NOMO-1 (cell line): ENCODE measurements around the gene SARS1.

Source experiments
- DNase-seq, 2 experiments: peaks; one replicate each; lab custom pipeline; 2025; ENCODE audit not compliant: unreplicated experiment in 2 of 2; lab: John Stamatoyannopoulos, UW

Gene SARS1

DNA sequence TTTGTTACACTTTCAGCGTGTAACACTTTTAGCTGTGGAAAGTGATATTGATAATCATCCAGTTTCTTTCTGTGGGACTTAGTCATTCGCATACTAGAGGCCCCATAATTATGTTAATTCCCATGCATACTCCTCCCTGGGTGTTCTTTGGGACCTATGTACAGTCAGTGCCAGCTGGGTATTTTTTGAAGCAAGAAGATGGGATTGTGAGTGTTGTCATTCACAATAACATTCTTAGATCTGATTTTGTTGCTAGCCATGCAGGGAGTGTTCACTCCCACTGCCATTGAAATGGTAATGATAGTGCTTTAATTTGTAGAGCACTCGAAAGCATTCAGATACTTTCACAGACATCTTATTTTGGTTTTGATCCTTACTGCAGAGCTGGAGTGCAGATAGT, 11.6 kb downstream of the SARS1 start:
- no peak for DNase-seq

- DNase-seq: no peak
These were observed 12.2 kb downstream of the SARS1 start for GRCh38 chr1:109225711-109226445.

DNA sequence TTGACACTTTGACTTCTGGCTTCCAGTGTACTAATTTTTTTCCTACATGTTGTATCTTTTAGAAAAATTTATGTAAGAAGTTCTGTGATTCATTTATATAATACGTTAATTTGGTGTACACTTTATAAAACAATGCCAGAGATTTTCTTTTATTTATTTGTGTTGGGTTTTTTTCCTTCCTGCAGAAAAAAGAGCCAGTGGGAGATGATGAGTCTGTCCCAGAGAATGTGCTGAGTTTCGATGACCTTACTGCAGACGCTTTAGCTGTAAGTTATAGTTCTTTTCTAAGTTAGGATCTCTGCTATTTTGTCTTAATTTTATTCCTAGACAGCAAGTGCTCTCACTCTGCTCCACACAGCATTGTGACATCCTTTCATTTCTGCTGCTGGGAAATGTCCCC, 14.4 kb downstream of the SARS1 start:
- DNase-seq: no peak

GRCh38 chr1:109229531-109230127, 15.9 kb downstream of the SARS1 start:
- DNase-seq: no peak

DNA sequence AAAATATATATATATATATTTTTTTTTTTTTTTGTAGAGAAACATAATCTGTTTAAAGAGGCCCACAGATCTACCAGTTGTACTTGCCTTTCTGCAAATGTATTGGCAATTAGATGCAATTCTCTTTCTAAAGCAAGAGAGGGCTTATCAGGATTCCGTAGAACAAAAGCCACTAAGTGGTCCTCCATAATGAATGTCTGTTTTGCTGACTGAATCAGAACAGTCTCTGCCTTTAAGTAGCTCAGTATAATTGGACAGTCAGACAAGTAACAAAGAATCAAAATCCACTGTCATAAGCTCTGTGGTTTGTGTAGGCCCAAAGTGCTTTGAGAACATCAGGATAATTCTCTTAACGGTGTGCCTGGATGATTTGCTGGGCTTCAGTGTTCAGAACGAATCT, 17.3 kb downstream of the SARS1 start:
- DNase-seq: no peak

GRCh38 chr1:109235137-109235536, 21.4 kb downstream of the SARS1 start:
- DNase-seq: no peak

DNA sequence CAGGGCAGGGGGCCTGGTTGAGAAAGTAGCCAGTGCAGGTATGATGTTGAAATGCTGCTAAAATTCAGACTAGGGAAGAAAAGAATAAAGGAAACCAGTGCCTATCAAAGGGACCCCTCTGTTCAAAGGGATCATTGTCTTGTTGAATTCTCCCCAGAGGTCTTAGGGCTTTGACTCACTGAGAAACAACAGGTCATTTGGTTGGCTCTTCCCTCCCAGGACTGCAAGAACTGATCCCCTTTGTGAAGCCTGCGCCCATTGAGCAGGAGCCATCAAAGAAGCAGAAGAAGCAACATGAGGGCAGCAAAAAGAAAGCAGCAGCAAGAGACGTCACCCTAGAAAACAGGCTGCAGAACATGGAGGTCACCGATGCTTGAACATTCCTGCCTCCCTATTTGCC, 23.8 kb downstream of the SARS1 start:
- no peak for DNase-seq

DNA sequence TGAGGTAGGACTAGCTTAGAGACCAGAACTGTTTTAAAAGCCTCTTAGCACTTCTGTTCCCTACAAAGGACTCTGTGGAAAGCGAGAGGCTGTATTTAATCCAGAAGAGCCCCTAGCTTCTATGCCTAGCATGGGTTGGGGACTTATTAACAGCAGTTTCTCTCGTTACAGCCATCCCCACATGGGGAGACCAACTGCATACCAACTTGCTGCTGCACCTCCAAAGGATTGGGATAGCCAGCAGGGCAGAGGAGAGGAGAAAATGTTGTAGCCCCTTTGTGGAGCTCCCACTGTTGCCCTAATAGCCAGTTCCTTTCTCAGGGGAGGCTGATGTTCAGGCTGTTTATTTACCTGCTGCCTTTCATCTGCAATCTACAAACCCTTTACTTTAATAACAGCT, 24.7 kb downstream of the SARS1 start:
- DNase-seq: no peak

DNA sequence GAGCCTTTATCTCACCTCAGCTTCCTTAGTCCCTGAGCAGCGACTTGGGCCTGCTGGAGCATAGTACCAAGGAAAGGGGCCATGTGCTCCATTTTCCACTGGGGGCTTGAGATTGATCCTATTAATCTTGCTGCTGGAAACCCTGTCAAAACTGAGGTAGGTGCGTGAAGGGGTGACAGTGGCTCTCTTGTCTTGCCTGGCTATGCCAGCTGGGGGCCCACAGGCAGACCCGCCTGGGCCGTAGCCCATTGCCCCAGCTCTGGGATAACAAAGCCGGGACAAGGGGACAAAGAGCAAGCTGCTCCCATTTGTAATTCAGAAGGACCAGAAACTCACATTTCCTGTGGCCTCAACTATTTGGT, 25.3 kb downstream of the SARS1 start:
- no peak for DNase-seq

GRCh38 chr1:109239409-109240068, 25.8 kb downstream of the SARS1 start:
- peak in 1 of 2 experiments; percentile 5 for DNase-seq

DNA sequence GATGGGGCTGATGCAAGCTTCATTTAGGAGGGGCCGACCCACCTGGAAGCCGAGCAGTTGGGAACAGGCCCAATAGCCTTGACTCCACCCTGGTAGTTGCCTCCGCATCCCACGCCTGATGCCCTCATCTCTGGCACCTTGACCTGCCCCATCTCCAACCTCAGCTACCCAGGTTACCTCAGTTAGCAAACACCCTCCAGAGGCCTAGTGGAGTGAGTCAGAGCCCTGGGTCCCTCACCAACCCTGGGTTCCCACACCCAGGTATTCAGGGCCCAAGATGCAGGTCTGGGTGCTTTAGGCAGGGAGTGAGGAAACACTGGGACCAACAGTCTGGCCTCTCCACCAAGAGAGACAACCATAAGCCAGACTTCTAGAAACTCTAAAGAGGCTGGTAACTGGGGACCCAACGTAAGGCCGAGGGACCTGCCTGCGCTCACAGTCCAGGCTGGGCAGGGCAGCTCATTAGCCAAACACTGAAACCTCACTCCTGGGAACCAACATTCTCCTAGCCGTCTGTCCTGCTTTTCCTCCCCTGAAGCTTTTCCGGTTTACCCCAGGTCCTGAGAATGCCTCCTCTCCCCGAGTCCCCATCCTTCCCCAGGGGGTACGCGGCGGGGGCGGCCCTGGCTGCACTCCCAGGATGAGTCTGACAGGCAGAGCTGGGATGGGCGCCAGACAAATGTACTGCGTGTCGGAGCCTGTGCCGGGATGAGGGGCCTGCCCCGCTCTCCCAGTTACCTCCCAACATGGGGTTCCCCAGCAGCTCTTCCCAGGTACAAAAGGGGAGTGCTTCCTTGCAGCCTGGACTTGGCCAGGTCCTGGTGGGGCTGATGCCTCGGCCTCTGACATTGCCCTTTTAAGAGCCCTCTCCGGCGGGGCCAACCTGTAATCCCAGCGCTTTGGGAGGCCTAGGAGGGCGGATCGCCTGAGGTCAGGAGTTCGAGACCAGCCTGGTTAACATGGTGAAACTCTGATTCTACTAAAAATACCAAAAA, 26.7 kb downstream of the SARS1 start:
- DNase-seq: no peak

- no peak for DNase-seq
These were observed 27.6 kb downstream of the SARS1 start for GRCh38 chr1:109241344-109241743.

GRCh38 chr1:109241841-109242345, 28.2 kb downstream of the SARS1 start:
- no peak for DNase-seq

DNA sequence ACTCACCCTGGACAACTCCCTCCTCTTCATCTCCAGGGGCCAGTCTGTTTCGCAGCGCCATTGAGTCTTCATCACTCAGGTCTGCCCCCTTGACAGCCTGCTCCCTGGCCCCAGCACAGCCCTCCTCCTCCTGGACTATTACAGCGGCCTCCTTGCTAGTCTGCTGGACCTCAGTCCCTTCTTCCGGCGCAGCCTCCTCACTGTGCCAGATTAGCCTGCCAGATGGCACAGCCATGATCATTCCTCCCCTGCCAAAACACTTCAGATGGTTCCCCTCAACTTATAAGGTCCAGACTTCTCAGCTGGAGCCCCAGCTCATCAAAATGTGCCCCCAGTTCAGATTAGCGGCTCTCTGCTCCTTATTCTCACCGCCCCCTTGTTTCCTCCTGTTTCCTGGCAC, 28.7 kb downstream of the SARS1 start:
- DNase-seq: no peak

GRCh38 chr1:109243221-109243620, 29.5 kb downstream of the SARS1 start:
- no peak for DNase-seq

GRCh38 chr1:109243860-109244552, 30.3 kb downstream of the SARS1 start:
- DNase-seq: no peak

- DNase-seq: no peak
These were observed 32.4 kb downstream of the SARS1 start for GRCh38 chr1:109246141-109246551.

DNA sequence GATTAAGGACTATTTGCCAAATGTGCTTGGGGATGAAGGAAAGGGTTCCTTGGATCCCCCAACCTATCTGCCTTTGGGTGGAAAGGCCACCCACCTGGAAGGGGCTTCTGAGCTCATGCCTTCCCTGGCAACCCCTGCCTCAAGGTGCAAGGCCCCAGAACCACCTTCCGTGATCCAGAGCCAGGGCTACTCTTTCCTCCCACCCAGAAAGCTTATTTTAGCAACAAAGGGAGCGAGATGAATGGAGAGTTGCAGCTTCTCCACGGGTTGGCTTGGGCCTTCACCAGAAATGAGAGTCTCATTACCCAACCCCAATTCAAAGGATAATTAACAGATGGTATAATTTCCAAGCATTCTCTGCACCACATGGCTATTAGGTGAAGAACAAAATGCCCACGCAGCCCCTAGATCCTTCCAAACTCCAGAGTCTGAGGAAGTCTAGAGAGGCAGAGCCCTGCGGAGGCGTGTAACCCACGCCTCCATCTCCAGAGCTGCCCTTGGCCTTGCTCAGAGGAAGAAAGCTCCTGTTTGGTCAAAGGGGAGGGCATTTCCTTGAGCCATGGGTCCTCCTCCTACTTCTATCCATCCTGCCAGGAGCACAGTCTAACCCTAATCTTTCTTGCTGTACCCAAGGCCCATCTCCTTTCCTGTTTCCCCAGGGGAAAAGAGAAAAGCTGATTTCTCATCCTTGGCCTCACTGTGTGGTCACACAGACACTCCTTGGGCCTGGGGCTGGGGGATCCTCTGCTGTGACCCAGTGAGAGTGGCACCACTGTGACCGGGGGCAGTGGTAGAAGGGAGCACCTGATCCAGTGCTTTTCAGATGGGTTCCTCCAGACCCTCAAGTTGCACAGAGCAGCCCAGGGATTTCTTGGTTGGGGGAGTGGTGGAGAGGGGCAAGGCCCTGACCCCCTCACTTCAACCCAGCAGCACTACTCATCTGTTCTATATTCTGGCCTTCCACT, 34.0 kb downstream of the SARS1 start:
- no peak for DNase-seq

DNA sequence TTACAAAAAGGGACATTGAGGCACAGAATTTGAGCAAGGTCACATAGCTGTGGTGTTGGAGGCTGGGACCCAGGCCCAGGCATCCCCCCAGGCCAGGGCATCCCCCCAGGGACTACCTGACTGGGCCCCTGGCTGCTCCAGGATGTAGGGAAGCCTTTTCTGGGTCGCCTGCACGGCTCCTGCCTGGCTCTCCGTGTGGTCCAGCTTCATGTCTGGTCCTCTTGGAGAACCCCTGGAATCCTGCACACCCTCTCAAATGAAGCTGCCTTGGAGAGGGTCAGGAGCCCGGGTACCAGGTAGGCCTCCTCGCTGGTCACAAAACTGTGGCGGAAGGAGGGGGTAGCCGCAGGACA, 34.7 kb downstream of the SARS1 start:
- no peak for DNase-seq
